Activated effector memory CD4-positive, alpha-beta T cell treated with Interleukin-2 at 50 U/mL for 16 hours (primary cell): ENCODE measurements around the gene UVSSA.
"Not testable (repeated sequence)": the region's sequence is repeated elsewhere in the genome, so short reads cannot be mapped to it uniquely, and the experiment has no call there.

Source experiments
- DNase-seq: peaks from one replicate; pipeline ENCODE4 v3.0.0-alpha.2; 2020

The UVSSA gene

DNA sequence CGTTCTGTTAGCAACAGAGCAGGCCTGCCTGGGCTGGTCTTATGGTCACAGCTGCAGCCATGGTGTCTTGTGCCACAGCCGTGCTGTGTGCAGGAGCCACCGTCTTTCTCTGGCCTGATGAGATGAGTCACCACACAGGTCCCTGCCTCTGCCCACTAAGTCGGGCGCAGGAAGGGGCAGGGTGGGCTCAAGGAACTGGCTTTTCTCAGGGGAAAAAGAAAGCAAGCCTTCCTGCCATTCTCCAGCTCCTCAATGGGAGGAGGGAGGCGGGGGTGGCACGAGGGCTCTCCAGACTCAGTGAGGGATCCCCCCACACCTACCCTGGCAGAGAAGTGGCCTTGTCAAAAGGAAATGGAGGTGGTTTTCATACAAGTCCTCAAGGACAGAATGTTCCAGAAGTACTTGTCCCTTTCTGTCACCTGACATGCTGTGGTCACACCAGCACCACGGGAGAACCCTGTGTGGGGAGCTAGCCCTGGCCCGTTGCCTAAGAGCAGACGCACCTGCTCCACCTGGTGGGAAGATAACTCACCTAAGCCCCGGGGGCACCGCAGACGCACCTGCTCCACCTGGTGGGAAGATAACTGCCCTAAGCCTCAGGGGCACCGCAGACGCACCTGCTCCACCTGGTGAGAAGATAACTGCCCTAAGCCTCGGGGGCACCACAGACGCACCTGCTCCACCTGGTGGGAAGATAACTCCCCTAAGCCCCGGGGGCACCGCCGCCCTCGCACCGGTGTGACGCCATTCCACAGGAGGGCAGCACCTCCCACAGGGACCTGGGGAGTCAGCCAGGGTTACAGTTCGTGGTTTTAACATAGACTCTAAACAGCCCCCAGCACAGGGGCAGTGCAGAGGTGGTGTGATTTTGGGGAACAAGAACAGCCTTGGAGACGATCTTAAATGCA, 18.5 kb downstream of the UVSSA start:
- DNase-seq: no peak

DNA sequence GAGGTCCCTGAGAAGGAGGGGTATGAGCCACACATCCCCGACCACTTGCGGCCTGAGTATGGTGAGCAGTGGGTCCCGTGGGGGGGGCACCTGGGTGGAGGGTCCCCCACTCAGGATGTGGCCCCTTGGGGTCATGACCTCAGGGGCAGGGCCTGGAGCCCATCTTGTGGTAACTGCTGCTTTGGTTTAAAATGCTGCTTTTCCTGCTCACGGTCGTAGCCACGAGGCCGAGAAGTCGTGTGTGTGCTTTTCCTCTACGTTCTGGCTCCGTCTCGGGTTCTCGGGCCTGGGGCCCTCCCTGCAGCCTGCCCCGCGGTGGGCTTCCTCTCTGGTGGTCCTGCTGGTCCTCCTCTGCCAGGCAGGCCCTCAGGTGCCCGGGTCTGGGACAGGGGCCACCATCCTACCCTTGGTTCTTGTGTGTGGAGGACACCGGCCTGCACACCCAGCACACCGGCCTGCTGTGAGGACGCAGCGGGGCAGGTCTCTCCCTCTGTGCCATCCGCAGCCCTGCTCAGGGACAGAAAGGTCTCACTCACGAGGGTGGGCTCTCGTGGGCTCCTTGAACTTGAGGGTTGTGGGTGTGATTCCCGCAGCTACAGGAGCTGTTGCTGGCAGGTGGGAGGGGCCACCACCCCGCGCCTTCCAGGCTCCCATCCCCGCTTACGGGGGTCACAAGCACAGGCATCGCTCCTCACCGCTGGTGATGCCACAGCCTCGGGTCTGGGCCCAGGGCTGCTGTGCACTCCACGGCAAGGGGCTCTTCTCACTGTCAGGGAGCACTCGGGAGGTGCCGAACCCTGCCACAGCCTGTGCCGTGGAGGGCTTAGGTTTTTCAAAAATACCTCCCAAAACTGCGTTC, 19.6 kb downstream of the UVSSA start:
- DNase-seq: no peak

- no peak for DNase-seq
Measured at GRCh38 chr4:1367230-1367935, 20.4 kb downstream of the UVSSA start.

DNA sequence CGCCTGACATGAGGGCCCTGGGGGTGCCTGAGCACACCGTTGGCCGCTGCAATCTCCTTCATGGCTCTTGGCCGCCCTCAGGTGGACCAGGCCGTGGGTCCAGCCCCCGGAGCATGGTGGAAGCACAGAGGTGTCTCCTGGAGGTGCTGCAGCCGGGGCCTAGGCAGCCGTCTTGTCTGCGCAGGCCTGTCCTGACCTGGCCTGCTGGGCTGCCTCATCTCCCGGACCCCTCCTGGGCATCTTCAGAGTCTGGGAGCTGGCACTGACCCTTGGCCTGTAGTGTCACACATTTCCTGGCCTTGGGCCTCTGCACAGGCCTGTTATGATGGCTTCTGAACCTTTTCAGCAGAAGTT, 20.9 kb downstream of the UVSSA start:
- DNase-seq: no peak

DNA sequence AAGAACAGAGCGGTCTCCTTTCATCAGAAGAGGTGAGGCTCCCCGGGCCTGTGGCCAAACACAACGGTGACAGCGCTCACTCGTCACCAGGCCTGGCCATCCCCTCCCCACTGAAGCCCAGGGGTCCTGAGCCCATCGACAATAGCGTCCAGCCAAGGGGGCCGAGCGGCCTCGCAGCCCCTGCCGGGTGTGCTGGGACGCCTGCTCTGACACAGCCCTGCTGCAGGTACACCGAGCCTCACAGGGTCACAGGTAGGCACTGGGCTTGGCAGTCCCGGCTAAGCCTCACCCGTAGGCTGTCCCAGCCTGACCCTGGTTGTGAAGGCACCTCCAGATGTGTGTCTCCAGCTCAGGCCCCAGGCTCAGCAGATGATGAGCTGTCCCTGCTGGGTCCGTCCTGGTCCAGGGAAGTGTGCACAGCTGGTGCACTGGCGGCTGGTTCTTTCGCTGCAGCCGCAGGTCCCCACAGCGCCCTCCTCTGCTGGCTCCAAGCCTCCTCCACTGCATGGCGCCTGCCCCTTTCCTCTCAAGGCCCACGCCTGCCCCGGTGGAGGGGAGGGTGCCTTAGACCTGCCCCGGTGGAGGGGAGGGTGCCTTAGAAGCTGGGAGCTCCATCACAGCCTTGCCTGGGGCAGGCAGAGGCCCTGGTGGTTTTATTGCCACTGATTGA, 21.5 kb downstream of the UVSSA start:
- no peak for DNase-seq

GRCh38 chr4:1369091-1369450, 22.1 kb downstream of the UVSSA start:
- no peak for DNase-seq

- DNase-seq: no peak
Measured at GRCh38 chr4:1369479-1370079, 22.6 kb downstream of the UVSSA start.

DNA sequence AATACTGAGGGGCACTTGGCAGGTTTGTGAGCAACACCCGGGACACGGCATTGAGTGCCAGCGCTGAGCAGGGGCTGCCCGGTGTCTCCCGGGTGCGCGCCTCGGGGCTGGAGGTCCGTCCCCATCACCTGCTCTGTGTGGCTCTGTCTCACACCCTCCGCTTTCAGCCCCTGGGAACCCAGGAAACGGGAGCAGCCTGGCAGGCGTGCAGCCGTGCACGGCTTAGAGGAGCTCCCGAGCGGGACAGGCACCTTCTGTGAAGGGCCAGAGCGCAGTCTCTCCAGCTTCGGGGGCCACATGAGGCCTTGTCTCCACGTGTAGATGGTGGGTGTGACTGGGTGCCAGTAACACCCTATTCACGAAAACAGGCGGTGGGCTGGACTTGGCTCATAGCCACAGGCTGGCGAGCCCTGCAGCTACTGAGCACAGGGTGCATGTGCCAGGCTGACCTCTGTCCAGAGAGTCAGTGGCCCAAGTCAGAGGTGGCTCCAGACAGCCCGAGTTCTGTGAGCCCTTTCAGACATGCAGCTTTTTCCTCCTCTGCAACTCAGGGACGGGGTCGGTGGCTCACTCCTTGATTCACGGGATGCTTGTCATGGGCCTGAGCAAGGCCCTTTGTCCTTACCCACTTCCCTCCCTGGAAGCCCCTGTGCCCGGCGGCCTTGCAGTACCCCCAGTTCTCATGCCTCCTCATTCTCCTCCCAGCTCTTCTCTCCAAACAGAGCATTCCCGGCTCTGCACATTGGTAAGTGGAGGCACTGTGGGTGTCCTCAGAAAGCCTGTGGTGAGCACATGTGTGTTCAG, 23.5 kb downstream of the UVSSA start:
- no peak for DNase-seq

- no peak for DNase-seq
Measured at GRCh38 chr4:1371176-1372165, 24.5 kb downstream of the UVSSA start.

DNA sequence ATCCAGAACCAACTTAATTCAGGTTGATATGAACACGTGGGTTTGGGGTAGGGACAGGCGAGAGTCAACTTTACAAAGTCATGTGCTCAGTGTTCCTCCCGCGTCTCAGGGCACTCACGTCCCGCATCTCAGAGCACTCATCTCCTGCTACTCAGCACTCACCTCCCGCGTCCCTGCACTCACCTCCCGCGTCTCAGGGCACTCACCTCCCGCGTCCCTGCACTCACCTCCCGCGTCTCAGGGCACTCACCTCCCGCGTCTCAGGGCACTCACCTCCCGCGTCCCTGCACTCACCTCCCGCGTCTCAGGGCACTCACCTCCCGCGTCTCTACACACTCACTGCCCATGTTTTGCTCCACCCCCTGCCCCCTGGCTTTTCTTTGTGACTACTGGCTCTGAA, 25.6 kb downstream of the UVSSA start:
- DNase-seq: not testable (repeated sequence)

GRCh38 chr4:1373892-1374705, 27.1 kb downstream of the UVSSA start:
- DNase-seq: no peak

DNA sequence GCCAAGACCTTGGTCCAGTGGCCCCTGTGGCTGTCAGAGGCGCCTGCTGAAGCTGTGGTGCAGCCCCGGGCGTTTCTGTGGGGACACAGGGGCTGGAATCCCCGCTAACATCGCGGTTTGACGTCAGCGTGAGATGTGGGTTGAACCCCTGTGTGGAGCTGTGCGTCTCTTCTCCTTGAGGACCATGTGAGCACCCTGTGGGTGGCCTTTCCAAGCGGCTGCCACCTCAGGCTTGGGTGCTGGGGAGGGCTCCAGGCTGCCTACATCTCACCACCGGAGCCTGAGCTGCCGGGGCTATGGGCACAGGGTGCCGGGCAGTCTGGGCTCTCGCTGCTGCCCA, 27.7 kb downstream of the UVSSA start:
- no peak for DNase-seq

GRCh38 chr4:1375051-1375721, 28.2 kb downstream of the UVSSA start:
- no peak for DNase-seq

- no peak for DNase-seq
Measured at GRCh38 chr4:1375761-1376322, 28.8 kb downstream of the UVSSA start.

DNA sequence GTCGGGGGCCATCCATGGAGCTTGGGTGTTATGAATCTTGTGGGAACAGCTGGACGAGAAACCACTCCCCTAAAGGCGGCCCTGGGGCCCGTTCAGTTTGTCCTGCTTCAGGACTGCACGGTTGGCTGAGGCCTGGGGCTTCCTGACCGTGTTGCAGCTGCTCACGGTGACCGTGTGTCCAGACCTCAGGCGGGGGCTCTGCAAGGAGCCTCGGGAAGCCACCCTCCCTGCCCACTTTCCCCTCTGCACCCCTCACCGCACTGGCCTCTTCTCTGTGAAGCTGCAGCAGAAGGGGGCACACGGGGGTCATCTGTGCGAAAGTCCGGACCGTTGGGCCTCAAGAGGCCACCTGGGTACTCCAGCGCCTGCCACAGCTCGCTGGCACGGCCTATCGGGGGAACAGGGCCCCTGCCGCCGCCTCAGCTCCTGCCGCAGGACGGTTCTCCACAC, 29.4 kb downstream of the UVSSA start:
- no peak for DNase-seq

- no peak for DNase-seq
Measured at GRCh38 chr4:1376841-1377605, 30.0 kb downstream of the UVSSA start.

DNA sequence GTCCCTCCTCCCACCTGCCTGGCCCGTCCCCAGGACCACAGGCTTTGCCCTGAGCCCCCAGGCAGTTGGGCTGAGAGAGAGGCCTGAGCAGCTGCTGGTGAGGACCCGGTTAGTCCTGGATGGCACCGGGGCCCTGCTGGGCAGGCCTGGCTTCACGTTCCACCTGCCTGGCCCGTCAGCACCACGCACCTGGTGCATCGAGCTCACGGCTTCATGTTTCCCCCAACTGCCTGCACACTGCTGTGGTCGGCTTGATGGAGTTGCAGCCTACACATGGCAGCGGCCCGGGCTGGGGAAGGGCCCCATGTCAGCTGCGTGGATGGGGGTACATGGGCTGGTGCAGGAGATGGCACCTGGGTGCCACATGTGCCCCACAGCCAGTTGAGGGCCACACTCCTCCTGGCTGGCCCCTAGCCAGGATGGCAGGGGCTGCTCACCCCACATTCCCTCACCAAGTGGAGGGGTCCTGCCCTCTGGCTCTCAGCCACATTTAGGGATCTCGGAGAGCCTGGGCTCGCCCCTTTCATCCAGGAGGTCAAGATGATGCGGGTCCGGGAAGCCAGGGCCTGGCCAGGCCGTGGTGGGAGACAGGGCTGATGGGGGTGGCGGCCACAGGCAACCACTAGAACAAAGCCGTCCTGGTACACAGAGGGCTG, 30.7 kb downstream of the UVSSA start:
- DNase-seq: no peak
